GM19455 (cell line): ENCODE data around the gene DNPH1.
A peak's percentile ranks its signal among the peaks of the same experiment; 100 is the strongest.

ENCODE experiments used
- ATAC-seq: cut with Tn5 transposase; IDR thresholded peaks from one replicate; pipeline ENCODE4 v1.9.1; 2021; ENCODE audit not compliant: unreplicated experiment

Gene DNPH1

GRCh38 chr6:43228951-43229802, at the start of gene DNPH1:
Gene DNPH1 (minus strand): TSS chr6:43229481. CDS start chr6:43229456, 25 bp downstream.
- peak; percentile 81 for ATAC-seq

- no peak for ATAC-seq
These were observed 49.3 kb upstream of the DNPH1 start for GRCh38 chr6:43278524-43279078.

- ATAC-seq, result no peak
These were observed 48.6 kb upstream of the DNPH1 start for GRCh38 chr6:43277643-43278523.

- ATAC-seq, result no peak
These were observed 48.0 kb upstream of the DNPH1 start for GRCh38 chr6:43277306-43277642.

- ATAC-seq, result no peak
These were observed 47.5 kb upstream of the DNPH1 start for GRCh38 chr6:43276577-43277305.

- ATAC-seq, result no peak
These were observed 46.7 kb upstream of the DNPH1 start for GRCh38 chr6:43275801-43276576.

- ATAC-seq, result no peak
These were observed 45.8 kb upstream of the DNPH1 start for GRCh38 chr6:43274916-43275597.

GRCh38 chr6:43274127-43274915, 45.0 kb upstream of the DNPH1 start:
- no peak for ATAC-seq

- ATAC-seq, result no peak
These were observed 44.4 kb upstream of the DNPH1 start for GRCh38 chr6:43273707-43274106.

GRCh38 chr6:43271944-43272343, 42.7 kb upstream of the DNPH1 start:
- no peak for ATAC-seq

GRCh38 chr6:43271103-43271815, 42.0 kb upstream of the DNPH1 start:
- ATAC-seq, result no peak

GRCh38 chr6:43269273-43270007, 40.2 kb upstream of the DNPH1 start:
- ATAC-seq, result no peak

GRCh38 chr6:43268782-43269272, 39.5 kb upstream of the DNPH1 start:
- ATAC-seq, result no peak

- no peak for ATAC-seq
These were observed 39.0 kb upstream of the DNPH1 start for GRCh38 chr6:43268355-43268700.

- ATAC-seq, result no peak
These were observed 38.5 kb upstream of the DNPH1 start for GRCh38 chr6:43267619-43268354.

GRCh38 chr6:43265564-43265963, 36.3 kb upstream of the DNPH1 start:
- ATAC-seq, result no peak

GRCh38 chr6:43264599-43265145, 35.4 kb upstream of the DNPH1 start:
- no peak for ATAC-seq
